Spleen (tissue), 11 donors: ENCODE measurements around the gene RSAD1. TPM values are rescaled to one million over a fixed set of nuclear protein-coding genes. Genes with fewer than 3 reads are reported as not detected.
"Not testable (repeated sequence)": the region's sequence is repeated elsewhere in the genome, so short reads cannot be mapped to it uniquely, and the experiment has no call there.

ENCODE experiments used
- DNase-seq: peaks from one replicate; pipeline ENCODE4 v3.0.0-alpha.2; 2020
- H3K27ac ChIP-seq, 8 donors: fragments of 200-600 bp; sonication (generic) in 7 of 8; 1 replicate in 4 of 8; 2 replicates in 4 of 8; pipeline versions ENCODE4 v1.5.0 to v1.8.0; 2016 to 2021; ENCODE audit warnings: inconsistent platforms in 4 of 8, mild to moderate bottlenecking in 4 of 8, moderate library complexity in 1 of 8
- H3K27me3 ChIP-seq, 7 donors: fragments of 200-600 bp; sonication (generic) in 6 of 7; replicated peaks in 1 of 7; 1 replicate in 4 of 7; 2 replicates in 3 of 7; pipeline versions ENCODE4 v1.5.0 to v1.8.0; 2016 to 2021; ENCODE audit warnings: inconsistent platforms in 3 of 7, mild to moderate bottlenecking in 1 of 7
- H3K36me3 ChIP-seq, 6 donors: fragments of 200-600 bp; sonication (generic) in 5 of 6; 1 replicate in 4 of 6; 2 replicates in 2 of 6; pipeline versions ENCODE4 v1.5.0 to v1.8.0; 2016 to 2021; ENCODE audit warnings: inconsistent platforms in 2 of 6
- H3K4me1 ChIP-seq, 6 donors: fragments of 200-600 bp; sonication (generic) in 5 of 6; 1 replicate in 3 of 6; 2 replicates in 3 of 6; pipeline versions ENCODE4 v1.5.0 to v1.8.0; 2016 to 2021; ENCODE audit warnings: inconsistent platforms in 3 of 6
- H3K4me3 ChIP-seq, 8 donors: fragments of 200-600 bp; sonication (generic) in 7 of 8; 1 replicate in 4 of 8; 2 replicates in 4 of 8; pipeline versions ENCODE4 v1.5.0 to v1.8.0; 2016 to 2021; ENCODE audit warnings: inconsistent platforms in 4 of 8, mild to moderate bottlenecking in 4 of 8, moderate library complexity in 2 of 8
- H3K9me3 ChIP-seq, 8 donors: fragments of 200-600 bp; sonication (generic) in 7 of 8; 1 replicate in 4 of 8; 2 replicates in 4 of 8; pipeline versions ENCODE4 v1.5.0 to v1.8.0; 2016 to 2021; ENCODE audit warnings: inconsistent platforms in 4 of 8
- POLR2A ChIP-seq, 3 donors: fragments of 450-650 bp; IDR thresholded peaks; one replicate each; pipeline ENCODE4 v1.5.1; 2017; ENCODE audit warnings: antibody characterized with exemption in 3 of 3, mild to moderate bottlenecking in 1 of 3
- POLR2AphosphoS5 ChIP-seq, 3 donors: sonication (generic); formaldehyde crosslinking; IDR thresholded peaks; one replicate each; pipeline ENCODE4 v1.5.1; 2017; ENCODE audit warnings: antibody characterized with exemption in 3 of 3
- WGBS, 5 donors: extraction: QIAGEN DNeasy Blood & Tissue Kit in 3 of 5; methylation state at CpG; one replicate each; pipeline versions ENCODE4 v1.1.5 to v1.1.7; 2013 to 2018; 5-methylcytosine and 5-hydroxymethylcytosine counted together
- intact Hi-C: fragments of 100-400 bp; cut with DNase I; formaldehyde crosslinking; loops from one replicate; pipeline ENCODE4 v1.15.0; 2023; ENCODE audit warnings: low total_unique reads
- polyA plus RNA-seq, 3 donors: library from polyadenylated mRNA; stranded (reverse); fragments of 200-250 nt; gene quantifications; one replicate each; pipeline ENCODE4 v1.2.1, GENCODE V29; 2013
- total RNA-seq, 7 donors: library from RNA; depleted of rRNA in 3 of 7; stranded (reverse); fragments of >200 nt in 3 of 7; fragmentation: NEBNext Ultra II Directional in 4 of 7; extraction: Animal tissue kit (Norgen Biotek cat#: 25700) in 4 of 7; gene quantifications; one replicate each; pipeline versions ENCODE4 v1.1.0 to v1.2.1, GENCODE V29; 2016 to 2021
- TF ChIP-seq, protein P1 (sequence below), 11 experiments: fragments of 200-600 bp in 7 of 11; fragments of 450-650 bp in 4 of 11; sonication (generic) in 4 of 11; IDR thresholded peaks in 8 of 11; conservative IDR thresholded peaks in 3 of 11; 1 replicate in 7 of 11; 2 replicates in 4 of 11; pipeline versions ENCODE4 v1.4.0 to v1.8.0; 2016 to 2021; ENCODE audit warnings: antibody characterized with exemption in 11 of 11, inconsistent platforms in 4 of 11, mild to moderate bottlenecking in 1 of 11
- donor health status: healthy with polysubstance abuse.
- donor health status: DM: no; HTN: no; CAD: no; lungs with moderate emphysema.
- donor health status: DM: no; HTN: no; CAD: no.
- donor health status: Bipolar disorder and iron deficiency.
- donor health status: healthy.
- donor health status: DM: no; HTN: no; CAD: no.
- donor health status: DM: yes; HTN: yes; CAD: no.

The RSAD1 gene
- total and polyA plus RNA-seq, 10 donors, result 24.1 to 56.2 (median 38.8) TPM

DNA sequence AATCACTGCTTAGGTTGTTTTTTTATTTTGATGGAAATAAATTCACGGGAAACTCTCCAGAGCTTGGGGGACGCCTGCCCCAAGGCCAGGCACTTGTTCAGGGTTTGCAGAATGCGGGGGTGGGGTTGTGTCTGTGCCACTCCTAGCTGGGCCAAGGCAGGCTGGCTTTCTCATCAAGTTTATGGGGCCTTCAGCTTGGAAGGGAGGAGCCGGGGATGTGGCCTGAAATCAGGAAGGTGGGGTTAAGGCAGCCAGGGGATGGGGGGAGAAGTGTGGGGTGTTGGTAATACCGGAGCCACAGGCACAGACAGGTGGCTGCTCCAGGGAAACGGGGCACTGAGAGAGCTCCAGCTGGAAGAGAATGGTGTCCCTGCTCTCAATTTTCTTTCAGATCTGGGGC, 8.2 kb upstream of the RSAD1 start:
- no peak overlapping the region for H3K4me3 ChIP-seq
- no peak overlapping the region for H3K27ac ChIP-seq
- DNase-seq, result no peak
- H3K9me3 ChIP-seq, result no peaks in the 10 kb centered on the region
- intact Hi-C loops, result loop anchor here (10.0 kb wide), 1 partner anchor 96 kb away; the partner anchor contains the start of genes EME1 and MRPL27
- H3K4me1 ChIP-seq, result peaks cover 0 to 20% (median 13%) of the 10 kb centered on the region in 6 donors
- TF ChIP-seq POLR2AphosphoS5 (IDR thresholded peaks at IDR 0.05), result no peak
- TF ChIP-seq, protein P1, sequence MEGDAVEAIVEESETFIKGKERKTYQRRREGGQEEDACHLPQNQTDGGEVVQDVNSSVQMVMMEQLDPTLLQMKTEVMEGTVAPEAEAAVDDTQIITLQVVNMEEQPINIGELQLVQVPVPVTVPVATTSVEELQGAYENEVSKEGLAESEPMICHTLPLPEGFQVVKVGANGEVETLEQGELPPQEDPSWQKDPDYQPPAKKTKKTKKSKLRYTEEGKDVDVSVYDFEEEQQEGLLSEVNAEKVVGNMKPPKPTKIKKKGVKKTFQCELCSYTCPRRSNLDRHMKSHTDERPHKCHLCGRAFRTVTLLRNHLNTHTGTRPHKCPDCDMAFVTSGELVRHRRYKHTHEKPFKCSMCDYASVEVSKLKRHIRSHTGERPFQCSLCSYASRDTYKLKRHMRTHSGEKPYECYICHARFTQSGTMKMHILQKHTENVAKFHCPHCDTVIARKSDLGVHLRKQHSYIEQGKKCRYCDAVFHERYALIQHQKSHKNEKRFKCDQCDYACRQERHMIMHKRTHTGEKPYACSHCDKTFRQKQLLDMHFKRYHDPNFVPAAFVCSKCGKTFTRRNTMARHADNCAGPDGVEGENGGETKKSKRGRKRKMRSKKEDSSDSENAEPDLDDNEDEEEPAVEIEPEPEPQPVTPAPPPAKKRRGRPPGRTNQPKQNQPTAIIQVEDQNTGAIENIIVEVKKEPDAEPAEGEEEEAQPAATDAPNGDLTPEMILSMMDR (IDR thresholded peaks at IDR 0.05 in 8 of 11, conservative IDR thresholded peaks at IDR 0.05 in 3 of 11), result no peak
- H3K27me3 ChIP-seq, result peaks cover 0 to 30% (median 19%) of the 10 kb centered on the region in 7 donors
- WGBS, 5 donors, result 81 to 93% (median 87%) methylated on average over 6 of the region's 6 CpGs
- peaks cover 0 to 42% (median 0%) of the 10 kb centered on the region in 6 donors for H3K36me3 ChIP-seq

DNA sequence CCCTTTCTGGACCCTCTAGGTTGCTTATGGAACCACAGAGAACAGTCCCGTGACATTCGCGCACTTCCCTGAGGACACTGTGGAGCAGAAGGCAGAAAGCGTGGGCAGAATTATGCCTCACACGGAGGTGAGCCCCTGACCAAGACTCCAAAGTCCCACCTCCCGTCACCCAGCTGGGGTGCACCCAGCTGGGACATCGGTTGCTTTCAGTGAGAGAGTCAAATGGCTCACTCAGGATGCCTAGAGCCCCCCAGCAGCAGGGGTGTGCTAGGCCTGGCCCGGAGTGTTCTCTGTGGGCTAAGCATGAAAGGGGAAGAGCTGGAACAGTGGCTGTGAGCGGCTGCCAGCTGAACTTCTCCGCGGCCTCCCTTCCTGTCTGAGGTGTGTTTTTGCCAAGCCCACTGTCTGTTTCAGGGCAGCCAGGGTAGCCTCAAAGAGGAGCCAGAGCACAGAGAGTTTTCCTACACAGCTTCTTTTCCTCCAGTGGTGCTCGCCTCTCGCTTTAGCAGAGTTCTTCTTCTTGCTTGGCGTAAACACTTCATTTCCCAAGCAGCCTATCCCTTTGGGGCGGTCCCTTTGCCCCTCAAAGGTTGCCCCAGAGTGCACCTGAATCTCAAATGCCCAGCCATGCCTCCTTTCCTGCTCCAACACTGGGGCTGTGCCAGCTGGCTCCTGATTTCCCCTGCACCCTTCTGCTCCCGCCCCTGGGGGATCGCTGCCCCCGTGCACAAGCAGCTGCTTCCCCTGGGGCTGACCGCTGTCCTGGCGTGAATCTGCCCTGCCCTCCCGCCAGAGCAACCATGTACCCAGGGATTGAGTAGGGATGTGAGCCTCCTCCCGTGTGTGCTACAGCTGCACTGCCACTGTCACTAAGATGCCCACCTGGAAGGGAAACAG, 7.4 kb upstream of the RSAD1 start:
- H3K36me3 ChIP-seq, result peaks cover 0 to 42% (median 0%) of the 10 kb centered on the region in 6 donors
- DNase-seq, result peak; percentile 53
- intact Hi-C loops, result loop anchor here (10.0 kb wide), 1 partner anchor 96 kb away; the partner anchor contains the start of genes EME1 and MRPL27
- no peak overlapping the region for H3K27ac ChIP-seq
- H3K9me3 ChIP-seq, result no peaks in the 10 kb centered on the region
- H3K4me3 ChIP-seq, result no peak overlapping the region
- TF ChIP-seq, protein P1 (IDR thresholded peaks at IDR 0.05 in 8 of 11, conservative IDR thresholded peaks at IDR 0.05 in 3 of 11), result no peak
- TF ChIP-seq POLR2AphosphoS5 (IDR thresholded peaks at IDR 0.05) (no peak), POLR2A (IDR thresholded peaks at IDR 0.05) (no peak)
- peaks cover 0 to 30% (median 19%) of the 10 kb centered on the region in 7 donors for H3K27me3 ChIP-seq
- WGBS, 5 donors, result 63 to 79% (median 75%) methylated on average over 22 of the region's 22 CpGs
- H3K4me1 ChIP-seq, result peaks cover 0 to 20% (median 13%) of the 10 kb centered on the region in 6 donors

DNA sequence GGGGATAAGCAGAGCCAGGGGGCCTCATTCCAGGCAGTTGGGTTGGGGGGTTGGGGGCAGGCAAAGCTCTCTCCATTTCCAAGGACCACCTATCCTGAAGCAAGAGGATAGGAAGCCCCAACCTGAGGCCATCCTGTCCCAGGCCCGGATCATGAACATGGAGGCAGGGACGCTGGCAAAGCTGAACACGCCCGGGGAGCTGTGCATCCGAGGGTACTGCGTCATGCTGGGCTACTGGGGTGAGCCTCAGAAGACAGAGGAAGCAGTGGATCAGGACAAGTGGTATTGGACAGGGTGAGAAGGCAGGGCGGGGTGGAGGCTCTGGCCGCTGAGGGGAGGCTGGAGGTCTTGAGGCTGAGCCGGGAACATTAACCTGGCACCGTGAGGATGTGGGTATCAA, 6.4 kb upstream of the RSAD1 start:
- intact Hi-C loops, result loop anchor here (10.0 kb wide), 1 partner anchor 97 kb away; the partner anchor contains the start of genes EME1 and MRPL27
- 91 to 98% (median 94%) methylated on average over 10 of the region's 10 CpGs for WGBS, 5 donors
- Histone ChIP-seq H3K4me1 (peaks cover 0 to 20% (median 13%) of the 10 kb centered on the region in 6 donors), H3K4me3 (no peak overlapping the region), H3K36me3 (peaks cover 0 to 42% (median 0%) of the 10 kb centered on the region in 6 donors), H3K9me3 (no peaks in the 10 kb centered on the region), H3K27ac (no peak overlapping the region), H3K27me3 (peaks cover 0 to 27% (median 19%) of the 10 kb centered on the region in 7 donors)
- peak; percentile 64 for DNase-seq
- TF ChIP-seq POLR2A (IDR thresholded peaks at IDR 0.05) (no peak), POLR2AphosphoS5 (IDR thresholded peaks at IDR 0.05) (no peak)
- TF ChIP-seq, protein P1 (IDR thresholded peaks at IDR 0.05 in 8 of 11, conservative IDR thresholded peaks at IDR 0.05 in 3 of 11), result no peak

DNA sequence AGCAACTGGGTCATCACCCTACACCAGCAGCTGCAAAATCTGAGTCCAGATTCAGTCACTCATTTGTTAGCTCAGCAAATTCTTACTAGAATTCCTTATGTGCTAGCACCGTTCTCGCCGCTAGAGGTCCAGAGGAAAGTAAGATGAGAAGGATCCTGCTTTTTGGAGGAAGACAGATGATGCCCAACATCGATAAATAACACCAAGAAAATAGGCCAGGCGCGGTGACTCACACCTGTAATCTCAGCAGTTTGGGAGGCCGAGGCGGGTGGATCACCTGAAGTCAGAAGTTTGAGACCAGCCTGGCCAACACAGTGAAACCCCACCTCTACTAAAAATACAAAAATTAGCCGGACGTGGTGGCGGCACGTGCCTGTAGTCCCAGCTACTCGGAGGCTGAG, 5.9 kb upstream of the RSAD1 start:
- Histone ChIP-seq H3K4me1 (peaks cover 0 to 20% (median 14%) of the 10 kb centered on the region in 6 donors), H3K27me3 (peaks cover 0 to 24% (median 18%) of the 10 kb centered on the region in 7 donors), H3K36me3 (peaks cover 0 to 42% (median 0%) of the 10 kb centered on the region in 6 donors)
- not testable (repeated sequence) for H3K9me3 ChIP-seq, H3K4me3 ChIP-seq, H3K27ac ChIP-seq
- WGBS, 5 donors, result 91 to 96% (median 95%) methylated on average over 13 of the region's 13 CpGs
- intact Hi-C loops, result loop anchor here (10.0 kb wide), 1 partner anchor 98 kb away; the partner anchor contains the start of genes EME1 and MRPL27
- peak; percentile 52 for DNase-seq
